ENCODE data around the gene RAB7A.

RAB7A gene

DNA sequence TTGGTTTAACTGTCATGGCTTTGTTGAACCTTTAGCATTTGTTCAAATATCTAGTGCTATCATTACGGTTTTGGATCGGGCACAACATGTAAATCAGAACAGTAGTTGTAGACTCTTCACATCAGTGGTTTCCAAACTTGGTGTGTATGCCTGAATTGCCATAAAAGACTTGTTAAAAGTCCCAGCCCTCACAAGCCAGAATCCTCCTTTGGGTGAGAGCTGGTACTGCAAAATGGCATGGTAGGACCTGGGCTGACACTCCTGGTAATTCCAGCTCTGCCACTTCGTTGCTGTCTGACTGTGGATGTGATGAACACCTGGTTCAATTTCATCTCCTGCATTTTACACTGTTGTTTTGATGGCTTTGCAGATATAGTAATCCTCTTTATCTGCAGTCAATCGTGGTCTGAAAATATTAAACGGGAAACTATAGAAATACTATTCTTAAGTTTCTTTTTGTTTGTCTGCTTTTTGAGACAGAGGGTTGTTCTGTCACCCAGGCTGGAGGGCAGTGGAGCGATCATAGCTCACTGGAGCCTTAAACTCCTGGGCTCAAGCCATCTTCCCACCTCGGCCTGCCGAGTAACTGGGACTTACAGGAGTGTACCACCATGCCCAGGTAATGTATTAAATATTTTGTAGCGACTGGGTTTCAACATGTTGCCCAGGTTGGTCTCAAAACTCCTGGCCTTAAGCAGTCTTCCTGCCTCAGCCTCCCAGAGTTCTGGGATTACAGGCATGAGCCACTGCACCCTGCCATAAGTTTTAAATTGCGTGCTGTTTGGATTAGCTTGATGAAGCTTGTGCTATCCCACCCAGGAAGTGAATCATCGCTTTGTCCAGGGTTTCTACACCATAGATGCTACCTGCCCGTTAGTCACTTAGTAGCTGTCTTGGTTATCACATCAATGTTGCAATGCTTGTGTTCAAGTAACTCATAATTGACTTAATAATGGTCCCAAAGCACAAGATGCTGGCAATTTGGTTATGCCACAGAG, 61.6 kb downstream of the RAB7A start:
- DNase-seq (ENCODE audit: low read depth, low spot score): no peak

- no peak for DNase-seq (ENCODE audit: low read depth, low spot score)
Measured at GRCh38 chr3:128788268-128788869, 62.4 kb downstream of the RAB7A start.

- DNase-seq (ENCODE audit: low read depth, low spot score): peak; percentile 78
Measured at GRCh38 chr3:128794067-128794768, 68.2 kb downstream of the RAB7A start.

DNA sequence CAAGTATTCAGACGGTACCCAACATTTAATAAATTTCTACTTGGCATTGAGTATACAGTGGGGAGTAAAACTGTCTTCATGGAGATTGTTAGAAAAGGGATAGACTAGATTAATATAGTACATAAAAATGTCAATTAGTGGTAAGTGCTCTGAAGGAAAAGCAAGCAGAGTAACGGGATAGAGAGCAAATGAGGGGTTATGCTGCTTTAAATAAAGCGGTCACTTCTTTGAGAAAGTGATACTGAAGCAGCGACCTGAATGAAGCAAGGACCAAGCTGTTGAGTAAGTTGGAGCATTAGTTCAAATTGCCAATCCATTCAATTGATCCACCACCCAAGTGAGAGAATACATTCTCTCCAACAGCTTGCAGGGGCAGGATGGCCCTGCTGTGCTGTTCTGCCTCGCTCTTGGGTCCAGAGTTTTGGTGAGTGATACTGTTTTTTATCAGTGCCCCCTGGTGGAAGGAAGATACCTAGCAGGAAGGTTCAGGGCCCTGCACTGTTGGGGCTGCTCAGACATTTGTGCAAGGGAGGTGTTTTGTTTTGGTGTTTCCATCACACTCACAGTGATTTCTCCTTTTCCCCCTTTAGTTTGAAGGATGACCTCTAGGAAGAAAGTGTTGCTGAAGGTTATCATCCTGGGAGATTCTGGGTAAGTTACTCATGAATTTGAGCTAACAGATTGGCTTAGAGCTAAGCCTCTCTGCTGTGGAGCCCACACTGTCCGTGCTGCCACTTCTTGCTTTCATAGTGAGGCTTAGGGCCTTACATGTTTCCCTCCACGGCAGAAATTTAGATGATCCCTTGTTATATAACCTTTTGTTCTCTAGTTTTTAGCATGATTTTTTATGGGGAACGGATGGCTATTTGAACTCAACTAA, 69.0 kb downstream of the RAB7A start:
- DNase-seq (ENCODE audit: low read depth, low spot score): peak; percentile 79

GRCh38 chr3:128799653-128800052, 73.7 kb downstream of the RAB7A start:
- DNase-seq (ENCODE audit: low read depth, low spot score): no peak

DNA sequence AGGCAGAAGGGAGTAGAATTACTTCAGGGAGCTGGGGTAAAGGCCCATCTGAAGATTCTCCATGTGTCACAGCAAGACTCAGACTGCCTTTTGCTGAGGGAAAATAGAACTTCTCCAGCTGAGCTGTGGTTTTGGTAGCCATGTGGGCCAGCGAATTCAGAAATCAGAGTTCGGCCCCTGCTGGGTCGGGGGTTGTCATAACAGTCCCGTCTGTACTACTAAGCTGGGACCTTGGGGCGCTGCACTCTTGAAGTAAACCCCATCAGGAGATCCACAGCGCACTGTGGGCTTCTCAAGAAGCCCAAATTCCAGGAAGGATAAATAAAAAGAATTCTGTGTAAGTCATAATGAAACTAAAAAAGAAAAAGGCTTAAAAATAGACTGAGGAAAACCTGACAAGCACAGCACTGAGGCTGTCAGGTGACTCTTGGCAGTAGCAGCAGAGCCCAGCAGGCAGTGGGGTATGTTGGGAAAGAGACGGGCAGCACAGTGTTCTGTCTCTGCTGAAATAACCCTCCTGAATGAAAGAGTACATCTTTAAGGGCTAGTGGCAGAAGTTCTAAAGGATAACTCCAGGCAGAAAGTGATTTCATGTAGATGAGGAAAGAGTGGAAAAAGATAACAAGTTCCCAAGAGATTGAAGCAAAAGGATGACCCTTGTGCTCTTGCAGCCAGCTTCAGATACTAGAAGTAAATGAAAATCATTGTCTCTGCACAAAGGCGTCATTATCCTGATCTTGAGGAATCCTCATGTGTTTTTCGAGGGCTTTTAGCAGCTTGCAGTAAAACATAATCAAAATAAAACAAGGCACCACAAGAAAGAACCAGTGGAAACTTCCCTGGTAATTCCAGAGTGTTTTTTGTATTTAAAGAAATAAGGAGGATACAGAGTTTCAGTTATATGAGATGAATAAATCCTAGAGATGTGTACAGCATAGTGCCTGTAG, 74.5 kb downstream of the RAB7A start:
- no peak for DNase-seq (ENCODE audit: low read depth, low spot score)

GRCh38 chr3:128801779-128802380, 75.9 kb downstream of the RAB7A start:
- DNase-seq (ENCODE audit: low read depth, low spot score): no peak

GRCh38 chr3:128803307-128803706, 77.3 kb downstream of the RAB7A start:
- no peak for DNase-seq (ENCODE audit: low read depth, low spot score)

- peak; percentile 19 for DNase-seq (ENCODE audit: low read depth, low spot score)
Measured at GRCh38 chr3:128804017-128804810, 78.2 kb downstream of the RAB7A start.

DNA sequence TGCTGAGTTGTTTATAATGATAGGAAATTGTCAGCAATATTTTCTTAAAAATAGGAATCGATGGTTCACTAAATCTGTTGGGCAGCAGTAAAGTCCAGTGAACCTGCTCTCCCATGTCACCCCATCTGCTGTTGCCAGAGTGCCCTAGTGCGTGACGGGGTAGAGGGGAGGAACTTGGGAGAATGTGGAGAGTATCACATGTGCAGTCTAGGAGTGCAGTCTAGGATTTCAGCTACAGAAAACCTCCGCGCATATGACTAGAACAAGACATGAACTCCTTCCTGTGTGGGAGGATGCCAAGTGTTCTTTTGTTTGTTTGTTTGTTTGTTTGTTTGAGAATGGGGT, 78.8 kb downstream of the RAB7A start:
- DNase-seq (ENCODE audit: low read depth, low spot score): no peak

DNA sequence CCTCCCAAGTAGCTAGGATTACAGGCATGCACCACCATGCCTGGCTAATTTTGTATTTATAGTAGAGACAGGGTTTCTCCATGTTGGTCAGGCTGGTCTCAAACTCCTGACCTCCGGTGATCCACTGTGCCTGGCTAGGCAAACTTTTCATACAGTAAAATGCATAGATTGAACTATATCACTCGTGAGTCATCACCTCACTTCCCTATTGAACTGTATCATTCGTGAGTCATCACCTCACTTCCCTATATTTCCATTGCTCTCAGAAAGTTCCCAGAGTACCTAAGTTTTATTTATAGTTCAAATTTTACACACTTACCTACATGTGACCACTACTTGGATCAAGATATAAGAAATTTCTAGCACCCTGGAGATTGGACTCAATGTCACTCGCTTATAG, 79.8 kb downstream of the RAB7A start:
- DNase-seq (ENCODE audit: low read depth, low spot score): no peak

DNA sequence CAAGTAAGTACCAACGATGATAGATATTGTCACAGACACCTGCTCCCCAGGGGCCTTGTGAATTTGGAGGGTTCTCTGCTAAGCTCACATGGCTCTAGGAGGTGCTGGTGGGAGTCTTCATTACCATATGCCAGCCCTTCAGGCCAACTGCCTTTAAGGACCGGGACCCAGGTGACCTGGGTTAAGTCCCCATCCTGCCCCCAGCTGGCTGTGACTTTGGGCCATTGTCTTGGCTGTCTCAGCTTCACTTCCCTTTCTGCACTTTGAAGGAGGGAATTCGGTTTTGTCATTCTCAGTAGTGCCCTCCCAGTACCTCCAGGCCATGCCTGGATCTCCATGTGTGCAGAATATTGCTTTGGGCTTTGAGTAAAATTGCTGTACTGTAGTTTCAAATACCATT, 80.6 kb downstream of the RAB7A start:
- DNase-seq (ENCODE audit: low read depth, low spot score): no peak

GRCh38 chr3:128807186-128807830, 81.3 kb downstream of the RAB7A start:
- no peak for DNase-seq (ENCODE audit: low read depth, low spot score)

DNA sequence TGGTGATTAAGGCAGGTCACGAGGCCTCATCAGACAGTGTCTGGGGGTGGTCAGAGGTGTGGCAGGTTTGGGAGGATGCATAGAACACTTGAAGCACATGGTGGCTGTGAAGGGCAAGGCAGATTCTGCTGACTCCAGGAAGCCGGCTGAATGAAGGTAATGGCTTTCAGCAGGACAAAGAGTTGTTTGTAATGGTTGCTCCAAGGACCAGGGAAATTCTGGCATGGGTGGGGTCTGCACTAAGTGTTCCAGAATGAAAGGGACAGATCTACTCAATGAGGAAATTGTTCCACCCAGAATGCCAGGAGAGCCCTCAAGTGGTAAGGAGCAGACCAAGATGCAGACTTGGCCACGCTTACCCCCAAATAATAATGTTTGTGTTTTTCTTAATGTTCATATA, 82.7 kb downstream of the RAB7A start:
- DNase-seq (ENCODE audit: low read depth, low spot score): no peak

- DNase-seq (ENCODE audit: low read depth, low spot score): no peak
Measured at GRCh38 chr3:128813097-128813496, 87.1 kb downstream of the RAB7A start.

DNA sequence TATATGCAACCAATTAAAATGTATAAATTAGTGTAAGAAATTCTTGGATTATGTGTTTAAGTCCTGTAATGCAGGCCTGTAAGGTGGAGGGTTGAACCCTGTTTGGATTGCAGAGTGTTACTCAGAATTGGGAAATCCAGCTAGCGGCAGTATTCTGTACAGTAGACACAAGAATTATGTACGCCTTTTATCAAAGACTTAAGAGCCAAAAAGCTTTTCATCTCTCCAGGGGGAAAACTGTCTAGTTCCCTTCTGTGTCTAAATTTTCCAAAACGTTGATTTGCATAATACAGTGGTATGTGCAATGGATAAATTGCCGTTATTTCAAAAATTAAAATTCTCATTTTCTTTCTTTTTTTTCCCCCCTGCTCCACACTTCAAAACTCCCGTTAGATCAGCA, 88.1 kb downstream of the RAB7A start:
- DNase-seq (ENCODE audit: low read depth, low spot score): no peak

DNA sequence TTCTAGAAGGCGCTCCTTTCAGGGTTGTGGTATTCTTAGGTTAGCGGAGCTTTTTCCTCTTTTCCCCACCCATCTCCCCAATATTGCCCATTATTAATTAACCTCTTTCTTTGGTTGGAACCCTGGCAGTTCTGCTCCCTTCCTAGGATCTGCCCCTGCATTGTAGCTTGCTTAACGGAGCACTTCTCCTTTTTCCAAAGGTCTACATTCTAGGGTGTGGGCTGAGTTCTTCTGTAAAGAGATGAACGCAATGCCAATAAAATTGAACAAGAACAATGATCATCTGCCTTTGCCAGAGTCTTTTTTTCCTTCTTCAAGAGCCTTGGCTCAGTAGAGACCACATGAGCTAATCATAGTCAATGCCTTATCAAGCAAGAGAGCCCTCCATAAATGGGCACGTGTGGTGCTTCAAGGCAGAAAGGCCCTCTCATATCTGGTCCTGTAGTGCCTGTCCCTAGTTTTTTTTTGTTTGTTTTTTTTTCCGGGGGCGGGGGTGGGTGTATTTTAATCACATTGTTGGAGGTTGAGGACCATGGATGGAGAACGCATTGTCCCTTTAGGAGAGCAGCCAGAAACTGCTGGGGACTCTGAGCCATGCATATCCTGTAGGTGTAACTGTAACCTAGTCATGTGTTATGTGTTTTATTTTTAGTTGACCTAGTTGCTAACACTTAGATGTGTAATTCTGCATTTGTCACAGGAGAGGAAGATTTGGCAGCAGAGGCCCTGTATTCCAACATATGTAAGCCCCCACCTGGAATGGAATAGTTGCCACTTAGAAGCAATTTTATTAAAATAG, 88.7 kb downstream of the RAB7A start:
- no peak for DNase-seq (ENCODE audit: low read depth, low spot score)
